Activated gamma-delta T cell (primary cell): ENCODE measurements around the gene ZFYVE21.

ENCODE experiments used
- DNase-seq: peaks from one replicate; lab custom pipeline; 2025; lab: John Stamatoyannopoulos, UW

Gene ZFYVE21

DNA sequence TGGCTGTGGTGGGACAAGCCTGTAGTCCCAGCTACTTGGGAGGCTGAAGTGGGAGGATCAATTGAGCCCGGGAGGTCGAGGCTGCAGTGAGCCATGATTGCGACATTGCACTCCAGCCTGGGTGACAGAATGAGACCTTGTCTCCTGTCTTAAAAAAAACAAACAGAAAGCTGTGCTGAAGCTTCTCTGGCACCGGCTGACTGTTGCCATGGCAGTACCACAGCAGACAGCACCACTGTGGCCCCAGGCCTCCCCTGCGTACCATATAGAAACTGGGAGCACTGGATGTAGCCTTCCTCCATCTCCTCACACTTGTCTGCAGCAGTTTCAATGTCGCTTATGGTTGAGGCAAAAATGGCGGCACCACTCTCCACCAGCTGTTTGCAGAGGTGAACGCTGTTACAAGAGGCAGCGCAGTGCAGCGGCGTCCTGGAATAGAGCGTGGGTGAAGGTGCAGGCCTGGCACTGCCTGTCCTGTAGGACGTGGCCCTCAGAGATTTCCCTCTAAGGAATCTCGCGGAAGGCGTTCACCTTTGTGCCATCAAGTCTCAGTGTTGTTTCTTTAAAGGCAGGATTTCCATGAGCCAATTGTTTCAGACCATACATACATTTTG, 21.9 kb downstream of the ZFYVE21 start:
- DNase-seq = no peak

DNA sequence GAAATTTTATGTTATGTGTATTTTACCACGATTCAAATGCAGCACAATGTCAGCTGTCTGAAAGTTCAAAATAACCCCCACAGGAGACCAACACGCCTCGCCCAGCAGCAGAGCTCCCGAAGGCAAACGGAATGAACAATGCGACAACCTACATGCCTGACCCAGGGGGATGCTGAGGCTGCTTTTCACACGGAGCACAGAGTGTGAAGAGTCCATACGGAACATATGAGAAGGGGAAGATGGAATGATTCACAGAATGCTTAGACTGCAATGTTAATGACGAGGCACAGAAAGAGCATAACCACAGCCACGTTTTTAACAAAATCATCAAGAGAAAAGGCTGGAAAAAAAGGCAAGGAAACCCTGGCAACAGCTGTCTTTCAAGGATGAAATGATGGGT, 22.6 kb downstream of the ZFYVE21 start:
- DNase-seq = no peak

DNA sequence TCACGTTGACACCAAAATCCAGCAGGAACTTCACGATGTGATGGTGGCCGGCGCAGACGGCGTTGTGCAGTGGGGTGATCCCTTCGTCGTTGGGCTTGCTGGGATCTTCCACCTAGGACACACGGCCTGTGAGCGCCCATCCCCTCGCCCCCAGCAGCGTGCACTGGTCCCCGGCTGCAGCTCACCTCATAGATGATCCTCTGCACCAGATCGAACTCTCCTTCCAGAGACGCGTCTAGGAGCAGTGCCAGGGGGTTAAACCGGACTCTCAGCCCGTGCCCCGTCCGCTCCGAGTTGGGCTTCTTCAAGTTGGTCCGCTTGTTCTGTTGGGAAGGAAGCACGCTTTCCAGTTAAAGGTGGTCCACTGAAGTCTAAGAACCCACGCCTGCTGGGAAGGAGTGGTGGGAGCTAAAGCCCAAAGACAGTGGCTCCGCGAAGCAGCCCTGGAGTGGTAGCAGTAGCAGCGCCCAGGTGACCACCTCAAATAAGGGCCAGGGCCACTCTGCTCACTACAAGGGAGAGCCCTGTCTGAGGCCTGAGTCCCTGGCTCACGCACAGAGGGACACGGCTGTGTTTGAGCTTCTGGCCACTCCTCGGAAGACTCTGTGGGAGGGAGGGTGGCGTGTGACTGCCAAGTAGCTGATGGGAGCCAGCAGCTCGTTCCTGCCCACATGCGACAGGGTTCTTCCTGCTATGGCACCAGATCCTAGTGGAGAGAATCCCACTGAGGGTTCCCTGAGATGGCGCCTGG, 23.3 kb downstream of the ZFYVE21 start:
- DNase-seq = no peak

DNA sequence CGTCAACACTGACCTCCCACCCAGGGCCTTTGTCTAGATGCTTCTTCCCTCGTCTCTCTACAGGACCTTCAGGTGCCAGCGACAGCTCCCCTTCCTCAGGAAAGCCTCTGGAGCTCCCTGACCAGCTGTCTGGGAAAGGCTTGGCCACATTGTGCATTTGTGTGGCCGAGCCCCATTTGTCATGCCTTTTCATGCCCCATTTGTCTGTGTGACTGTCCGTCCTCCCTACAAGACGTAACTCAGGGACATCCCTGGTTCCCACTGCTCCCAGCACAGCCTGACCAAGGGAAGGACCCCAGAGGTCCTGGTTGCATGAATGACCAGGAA, 23.8 kb downstream of the ZFYVE21 start:
- no peak for DNase-seq

DNA sequence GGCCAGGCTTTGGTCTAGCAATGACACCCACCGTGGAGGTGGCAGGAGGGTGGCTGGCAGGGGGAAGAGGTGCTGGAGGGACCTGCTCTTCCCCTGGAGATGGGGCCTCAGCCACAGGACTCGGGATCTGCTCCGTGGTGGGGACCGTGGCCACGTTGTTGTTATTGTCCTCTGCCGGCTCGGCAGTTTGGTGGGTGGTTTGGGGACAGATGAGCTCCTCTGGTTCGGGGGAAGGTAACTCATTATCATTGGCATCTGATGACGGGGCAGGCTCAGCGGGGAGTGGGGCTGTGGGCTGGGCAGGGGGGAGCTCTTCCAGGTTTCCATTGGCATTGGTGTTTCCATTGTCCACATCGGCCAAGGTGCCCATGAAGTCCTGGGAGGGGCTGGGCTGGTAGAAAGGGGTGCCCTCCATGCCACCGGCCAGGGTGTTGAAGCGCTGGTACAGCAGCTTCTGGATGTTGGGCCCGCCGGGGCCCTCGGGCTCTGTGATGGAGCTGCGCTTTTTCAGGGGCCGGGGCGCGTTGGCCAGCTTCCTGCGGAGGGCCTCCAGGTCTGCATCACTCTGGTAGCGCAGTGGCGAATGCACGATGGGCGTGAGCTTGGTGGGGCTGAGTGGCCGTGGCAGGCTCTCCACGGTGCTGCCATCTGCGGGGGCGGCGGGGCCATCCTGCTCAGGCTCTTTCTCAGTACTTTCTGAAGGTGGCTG, 24.3 kb downstream of the ZFYVE21 start:
- DNase-seq = no peak

DNA sequence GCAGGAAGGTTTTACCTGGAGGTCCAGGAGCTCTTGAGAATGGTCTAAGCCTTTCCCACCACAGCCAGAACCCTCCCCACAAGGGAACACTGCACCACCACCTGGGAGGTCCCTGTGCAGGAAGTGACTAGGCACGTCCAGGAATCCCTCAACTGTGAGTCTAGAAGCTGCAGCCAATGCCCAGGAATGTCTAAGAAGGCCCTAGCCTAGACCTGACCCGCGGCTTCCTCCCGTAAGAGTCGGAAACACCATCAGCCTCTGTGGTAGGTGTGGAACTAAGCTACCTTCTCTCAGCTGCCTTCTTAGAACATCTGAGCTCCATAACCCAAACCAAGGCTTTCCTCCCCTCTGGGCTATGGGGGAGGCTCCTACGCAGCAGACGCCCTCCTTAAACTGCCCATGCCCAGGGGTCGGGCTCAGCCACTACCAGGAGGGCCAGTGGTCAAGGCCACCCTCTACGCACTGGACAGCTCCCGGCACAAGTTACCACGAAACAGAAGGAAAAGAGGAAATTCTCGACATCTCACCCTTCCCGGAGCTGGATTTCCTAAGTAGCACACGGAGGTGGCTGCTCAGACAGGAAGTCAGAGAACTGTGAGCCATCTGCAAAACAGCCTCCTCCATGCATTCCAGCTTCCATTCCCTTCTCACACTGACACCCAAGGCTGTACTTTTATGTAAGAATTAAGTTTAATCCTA, 25.5 kb downstream of the ZFYVE21 start:
- DNase-seq = no peak

DNA sequence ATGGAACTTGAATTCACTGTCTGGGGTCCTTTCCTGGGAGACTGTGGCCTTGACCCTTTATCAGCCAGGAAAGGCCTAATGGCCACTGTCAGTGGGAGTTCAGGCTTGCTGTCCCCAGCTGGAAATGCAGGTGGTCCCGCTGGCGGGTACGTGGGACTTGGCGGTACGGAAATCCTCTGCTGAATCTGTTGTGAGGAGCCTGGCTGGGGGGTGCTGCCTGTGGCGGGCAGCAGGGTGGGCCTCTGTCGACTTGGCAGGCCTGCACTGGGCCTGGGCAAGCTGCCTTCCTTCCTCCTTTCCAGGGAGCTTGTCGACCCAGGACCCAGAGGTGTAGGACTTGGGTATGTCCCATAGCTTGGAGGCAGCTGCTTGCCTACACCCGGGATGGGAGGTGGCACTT, 26.3 kb downstream of the ZFYVE21 start:
- DNase-seq = no peak

DNA sequence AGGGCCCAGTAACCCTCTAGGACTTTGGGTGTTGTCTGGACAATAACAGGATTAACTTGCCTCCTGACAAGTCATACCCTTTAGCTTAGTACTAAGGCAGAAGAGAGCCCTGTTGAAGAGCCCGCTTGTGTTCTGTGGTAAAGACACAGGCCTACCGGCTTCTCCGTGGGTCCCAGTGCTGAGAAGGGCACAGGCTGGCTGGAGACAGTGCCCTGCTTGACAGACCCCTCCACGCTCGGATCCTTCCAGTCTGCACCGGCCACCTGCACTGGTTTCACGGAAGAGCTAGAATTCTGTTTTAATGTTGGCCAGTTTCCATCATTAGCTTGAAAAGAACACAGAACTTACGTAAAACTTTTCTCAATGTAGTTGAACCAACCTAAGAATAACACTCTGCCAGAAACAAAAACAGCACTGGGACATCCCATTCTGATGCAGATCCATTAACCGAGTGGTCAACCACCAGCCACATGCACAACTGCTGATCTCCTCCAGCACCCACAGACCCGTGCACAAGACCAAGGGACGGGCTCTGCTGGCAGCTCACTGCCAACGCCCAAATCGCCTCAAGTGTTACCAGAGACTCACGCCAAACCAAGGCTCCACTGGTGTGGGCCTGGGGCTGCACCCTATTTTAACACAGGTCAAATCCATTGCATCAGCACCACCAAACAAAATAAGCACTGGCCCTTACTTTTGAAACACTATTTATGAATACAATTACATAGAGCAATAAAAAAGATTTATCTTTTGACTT, 27.1 kb downstream of the ZFYVE21 start:
- DNase-seq = no peak

DNA sequence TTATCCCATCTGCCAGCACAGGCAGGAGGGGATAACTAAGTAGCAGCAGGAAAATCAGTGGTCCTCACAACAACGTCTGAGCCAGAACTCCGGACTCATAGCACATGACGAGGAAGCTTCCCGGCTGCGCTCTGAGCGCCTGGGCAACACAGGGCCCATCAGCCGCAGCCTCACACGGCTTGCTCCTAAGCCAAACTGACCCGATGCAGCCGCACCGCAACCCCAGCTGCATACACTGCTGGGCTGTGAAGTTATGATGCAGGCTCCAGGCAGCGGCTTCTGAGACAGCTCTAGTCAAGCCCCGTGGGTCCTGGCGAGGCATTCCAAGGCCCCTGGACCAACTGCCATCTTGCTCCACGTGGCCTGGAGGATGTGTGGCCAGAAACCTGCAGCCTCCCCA, 28.1 kb downstream of the ZFYVE21 start:
- DNase-seq = no peak

DNA sequence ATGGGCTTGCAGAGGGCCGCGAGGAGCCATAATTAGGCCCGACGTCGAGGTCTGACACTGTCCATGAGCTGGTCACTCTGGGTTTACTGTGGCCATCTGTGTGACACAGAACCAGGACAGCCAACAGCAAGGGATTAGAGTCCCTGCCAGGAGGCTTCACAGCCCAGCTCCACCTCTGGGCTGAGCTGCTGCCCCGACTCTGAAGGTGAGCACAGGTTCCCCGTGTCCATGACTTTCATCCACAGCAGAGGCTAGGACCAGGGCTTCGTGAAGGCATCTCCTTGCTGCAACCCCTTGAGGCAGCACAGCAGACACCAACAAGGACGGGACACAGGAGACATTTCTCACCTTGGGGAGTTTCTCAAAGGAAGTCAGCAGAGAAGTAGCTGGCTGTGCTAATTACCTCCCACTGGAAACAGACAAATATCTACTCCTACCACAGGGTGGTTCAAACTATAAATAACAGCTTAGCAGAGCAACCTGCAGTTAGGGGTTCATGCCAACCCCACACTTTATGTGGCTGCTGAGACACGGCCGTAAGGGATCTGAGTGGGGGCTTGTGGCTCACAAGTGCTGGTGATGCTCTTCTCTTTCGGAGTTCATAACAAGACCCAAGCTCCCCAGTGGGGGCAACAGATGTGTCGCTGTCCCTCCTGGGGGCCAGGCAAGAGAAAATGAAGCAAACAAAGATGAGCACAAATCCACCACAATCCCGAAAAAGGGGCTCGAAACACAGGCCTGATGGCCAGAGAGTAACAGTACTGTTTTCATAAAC, 29.2 kb downstream of the ZFYVE21 start:
- no peak for DNase-seq

DNA sequence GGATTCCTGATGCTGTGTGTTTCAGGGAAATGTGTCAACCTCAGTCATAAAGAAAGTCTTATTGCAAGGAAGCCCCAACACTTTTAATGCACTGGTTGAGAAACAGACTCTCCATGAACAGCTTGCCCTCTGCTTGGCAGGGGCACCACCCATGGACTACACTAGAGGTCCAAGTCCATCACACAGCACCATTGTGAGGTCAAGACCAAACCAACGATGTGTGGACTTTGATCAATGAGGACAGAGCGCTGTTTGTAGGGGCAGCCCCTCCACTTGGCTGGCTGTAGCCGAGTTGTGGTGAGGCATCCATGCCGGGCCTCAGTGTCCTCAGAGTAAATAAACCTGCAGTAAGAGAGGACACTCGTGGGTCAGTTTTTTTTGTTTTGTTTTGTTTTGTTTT, 29.8 kb downstream of the ZFYVE21 start:
- no peak for DNase-seq

DNA sequence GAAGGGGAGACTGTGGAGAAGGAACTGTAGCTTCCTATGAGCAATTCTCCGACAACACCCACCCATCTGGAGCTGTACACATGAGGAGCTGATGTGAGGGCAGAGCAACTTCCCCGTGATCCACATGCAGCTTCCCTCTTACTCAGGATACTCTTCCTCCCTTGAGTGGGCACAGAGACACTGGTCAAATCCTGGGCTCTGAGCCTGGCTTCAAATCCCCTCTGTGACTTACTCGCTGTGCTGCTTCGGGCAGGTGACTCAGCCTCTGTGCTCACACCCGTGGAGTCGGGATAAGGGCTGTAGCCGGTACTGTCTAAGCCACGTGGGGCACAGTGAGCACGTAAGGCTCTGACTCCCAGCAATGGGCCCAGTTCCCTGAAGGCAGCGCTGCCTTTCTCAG, 31.1 kb downstream of the ZFYVE21 start:
- no peak for DNase-seq

DNA sequence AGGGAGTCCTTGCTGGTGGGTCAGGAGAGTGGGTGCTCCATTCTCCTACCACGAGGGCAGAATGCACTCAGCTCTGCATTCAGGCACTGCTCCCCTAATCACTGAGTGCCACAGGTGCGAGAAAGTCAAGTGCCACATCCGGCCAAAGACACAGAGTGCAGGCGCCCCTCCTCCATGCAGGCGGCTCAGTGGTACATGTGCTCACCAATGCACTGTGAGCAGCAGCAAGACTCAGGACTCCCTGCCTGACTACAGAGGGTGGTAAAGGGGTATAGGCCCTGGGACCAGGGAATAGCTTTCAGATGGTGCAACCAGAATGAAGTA, 32.9 kb downstream of the ZFYVE21 start:
- DNase-seq = peak; percentile 24

DNA sequence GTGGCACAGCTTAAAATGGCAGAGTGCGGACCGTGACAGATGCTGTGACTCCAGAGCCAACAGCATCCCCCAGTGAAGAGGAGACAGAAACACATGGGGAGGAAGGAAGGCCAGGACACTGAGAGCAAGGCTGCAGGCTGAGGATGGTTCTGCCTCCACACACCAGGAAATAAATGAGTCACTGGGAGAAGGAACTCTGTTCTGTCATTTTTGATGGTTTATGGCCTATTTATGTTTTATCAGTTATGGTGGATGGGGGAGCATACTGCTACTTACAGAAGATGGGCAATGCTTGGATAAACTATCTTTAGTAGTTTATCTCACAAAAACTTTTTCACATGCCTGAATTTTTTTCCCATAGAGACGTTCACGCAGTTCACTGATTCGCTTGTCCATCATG, 33.8 kb downstream of the ZFYVE21 start:
- DNase-seq = no peak

DNA sequence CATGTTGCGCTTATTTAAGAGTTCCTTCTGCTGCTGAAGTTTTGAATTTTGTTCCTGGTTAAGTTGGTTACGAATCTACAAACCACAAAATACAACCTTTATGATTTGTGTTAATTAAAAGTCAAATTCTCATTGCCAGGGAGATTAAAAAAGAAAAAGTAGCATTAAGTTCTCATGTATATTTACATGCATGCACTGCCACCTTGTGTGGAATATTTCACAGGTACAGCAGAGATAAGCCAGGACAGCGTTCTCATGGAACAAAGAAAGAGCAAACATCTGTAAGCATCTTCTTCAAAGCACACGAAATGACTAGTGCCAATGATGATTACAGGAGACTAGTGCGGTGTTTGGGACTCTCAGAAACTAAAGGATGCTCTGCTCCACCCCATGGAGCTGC, 34.2 kb downstream of the ZFYVE21 start:
- DNase-seq = no peak

DNA sequence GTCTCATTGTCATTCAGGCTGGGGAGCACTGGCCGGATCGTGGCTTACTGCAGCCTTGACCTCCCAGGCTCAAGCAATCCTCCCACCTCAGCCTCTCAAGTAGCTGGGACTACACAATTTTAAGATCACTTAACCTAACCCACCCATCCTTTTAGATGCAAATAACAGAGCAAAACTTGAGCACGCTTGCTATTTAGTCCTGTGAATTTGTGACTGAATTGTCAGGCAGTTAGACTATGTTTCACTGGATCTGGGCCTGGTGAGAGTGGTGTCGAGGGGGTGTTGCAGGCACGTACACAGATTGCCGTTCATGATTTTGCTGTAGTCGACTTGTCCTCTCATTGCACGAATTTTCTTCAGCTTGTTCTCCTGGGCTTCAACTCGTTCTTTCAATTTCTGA, 38.2 kb downstream of the ZFYVE21 start:
- no peak for DNase-seq

DNA sequence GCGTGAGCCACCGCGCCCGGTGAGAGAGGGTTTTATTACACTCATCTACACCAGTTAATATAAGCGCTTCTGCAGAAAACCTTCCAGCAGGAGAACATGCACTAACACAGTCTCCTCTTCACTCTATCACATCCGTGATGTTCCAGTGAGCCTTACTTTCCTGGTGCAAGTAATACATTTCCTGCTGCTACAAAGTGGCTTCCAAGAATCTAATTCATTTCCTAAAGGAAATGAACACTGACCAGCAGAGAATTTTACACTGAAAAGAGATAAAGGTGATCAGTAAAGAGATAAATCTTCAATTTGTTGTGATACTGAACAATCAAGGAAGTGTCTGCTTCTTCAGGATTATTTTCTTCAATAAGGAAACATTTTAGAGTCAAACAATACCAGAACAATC, 39.5 kb downstream of the ZFYVE21 start:
- DNase-seq = no peak

DNA sequence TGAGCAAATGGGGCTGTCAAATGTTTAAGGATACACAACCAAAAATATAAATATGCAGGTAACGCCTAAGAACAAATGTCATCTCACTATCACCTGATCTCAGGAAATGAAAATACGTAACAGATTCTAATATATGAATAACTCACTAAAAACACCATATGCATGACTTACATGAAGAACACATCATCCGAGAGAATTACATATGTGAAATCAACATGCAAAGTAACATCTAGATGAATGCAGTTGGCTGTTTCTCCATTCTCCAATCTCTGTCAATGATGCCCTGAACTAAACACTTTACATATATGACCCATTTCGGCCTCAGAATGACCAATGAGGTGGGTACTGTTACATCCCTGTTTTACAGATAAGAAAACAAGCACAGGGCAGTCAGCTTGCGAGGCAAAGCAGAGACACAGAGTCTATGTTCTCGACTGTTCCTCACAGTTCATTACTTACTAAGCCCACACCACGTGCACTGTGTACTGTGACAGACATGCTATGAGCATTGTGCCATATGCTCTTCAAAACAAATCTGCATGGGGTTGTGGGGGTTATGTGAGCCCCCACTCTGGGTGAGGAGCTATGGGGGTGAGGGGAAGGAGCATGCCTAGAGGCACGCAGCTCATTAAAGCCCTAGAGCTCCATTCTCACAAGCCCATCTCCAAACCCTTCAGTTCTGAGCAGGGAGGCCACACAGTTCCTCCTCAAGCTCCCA, 42.6 kb downstream of the ZFYVE21 start:
- DNase-seq = no peak

DNA sequence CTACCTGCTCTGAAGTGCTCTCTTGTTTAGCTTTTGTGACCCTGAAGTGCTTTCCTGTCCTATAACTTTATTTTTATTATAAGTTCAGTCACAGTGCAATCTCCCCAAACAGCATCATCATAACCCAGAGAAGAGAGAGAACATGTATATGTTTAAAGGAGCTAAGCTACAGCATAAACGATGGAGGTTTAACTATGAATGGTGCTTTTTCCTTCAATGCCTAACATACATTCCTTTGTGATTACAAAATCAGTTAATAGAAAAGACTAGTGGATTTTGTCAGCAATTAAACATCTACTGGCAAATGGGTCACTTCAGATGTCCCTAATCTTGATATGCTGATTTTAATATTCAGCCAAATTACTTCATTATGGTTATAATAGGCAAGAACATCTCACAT, 46.4 kb downstream of the ZFYVE21 start:
- no peak for DNase-seq

DNA sequence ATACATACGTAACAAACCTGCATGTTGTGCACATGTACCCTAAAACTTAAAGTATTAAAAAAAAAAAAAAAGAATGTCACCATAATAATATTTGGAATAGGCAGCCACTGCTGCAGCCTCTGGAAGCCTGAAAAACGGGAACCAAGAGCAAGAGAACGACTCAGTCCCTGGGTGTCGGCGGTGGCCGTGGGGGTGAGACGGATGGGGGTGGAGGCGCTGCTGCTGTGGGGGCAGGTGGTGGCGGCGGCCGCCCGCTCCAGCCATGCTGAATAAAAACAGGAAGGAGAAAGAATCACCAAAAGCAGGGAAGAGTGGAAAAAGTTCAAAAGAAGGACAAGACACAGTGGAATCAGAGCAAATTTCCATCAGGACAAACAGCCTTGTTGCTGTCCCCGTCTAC, 46.9 kb downstream of the ZFYVE21 start:
- no peak for DNase-seq
